Mesendoderm (in vitro differentiated cells): Measurements from ENCODE around the gene SERPINB12.

Experiments
- DNase-seq: peaks from one replicate; pipeline ENCODE4 v3.0.0; 2013
- H2AK5ac ChIP-seq: 2 replicates; pipeline ENCODE4 v1.6.1; 2013; ENCODE audit warnings: low read length, inconsistent platforms
- H2BK120ac ChIP-seq: 2 replicates; pipeline ENCODE4 v1.6.1; 2013; ENCODE audit warnings: low read depth, mild to moderate bottlenecking, low read length, moderate library complexity, mixed read lengths
- H2BK15ac ChIP-seq: replicated peaks from 2 replicates; pipeline ENCODE4 v1.6.1; 2013; ENCODE audit warnings: low read depth, mild to moderate bottlenecking, moderate library complexity
- H2BK5ac ChIP-seq: 2 replicates; pipeline ENCODE4 v1.6.1; 2013; ENCODE audit warnings: low read length, inconsistent platforms
- H3K18ac ChIP-seq: 2 replicates; pipeline ENCODE4 v1.6.1; 2013; ENCODE audit warnings: mild to moderate bottlenecking, low read length, mixed read lengths
- H3K23ac ChIP-seq: one replicate; pipeline ENCODE4 v1.6.1; 2013; ENCODE audit warnings: low read length
- H3K27ac ChIP-seq: 2 replicates; pipeline ENCODE4 v1.5.1; 2013; ENCODE audit warnings: low read depth, mild to moderate bottlenecking, inconsistent platforms, low read length, moderate library complexity
- H3K27me3 ChIP-seq: 2 replicates; pipeline ENCODE4 v1.6.1; 2013; ENCODE audit warnings: low read length, control low read depth, mild to moderate bottlenecking, inconsistent platforms; ENCODE audit not compliant: insufficient read depth, poor library complexity
- H3K36me3 ChIP-seq: 2 replicates; pipeline ENCODE4 v1.6.1; 2013; ENCODE audit warnings: low read length, inconsistent platforms; ENCODE audit not compliant: control insufficient read depth, insufficient read depth
- H3K4ac ChIP-seq: one replicate; pipeline ENCODE4 v1.6.1; 2013; ENCODE audit warnings: low read depth, mild to moderate bottlenecking, low read length, moderate library complexity
- H3K4me1 ChIP-seq: 2 replicates; pipeline ENCODE4 v1.6.1; 2013; ENCODE audit warnings: low read depth, low read length, inconsistent platforms; ENCODE audit not compliant: control insufficient read depth
- H3K4me2 ChIP-seq: 2 replicates; pipeline ENCODE4 v1.6.1; 2013; ENCODE audit warnings: low read length
- H3K4me3 ChIP-seq: 2 replicates; pipeline ENCODE4 v1.5.1; 2013; ENCODE audit warnings: mild to moderate bottlenecking, low read length
- H3K56ac ChIP-seq: one replicate; pipeline ENCODE4 v1.6.1; 2013; ENCODE audit warnings: low read length
- H3K79me1 ChIP-seq: 2 replicates; pipeline ENCODE4 v1.6.1; 2013; ENCODE audit warnings: low read length, inconsistent platforms
- H3K79me2 ChIP-seq: 2 replicates; pipeline ENCODE4 v1.6.1; 2013; ENCODE audit warnings: mild to moderate bottlenecking, low read length; ENCODE audit not compliant: control insufficient read depth, insufficient read depth
- H3K9ac ChIP-seq: 2 replicates; pipeline ENCODE4 v1.6.1; 2013; ENCODE audit warnings: low read length, inconsistent platforms
- H4K5ac ChIP-seq: one replicate; pipeline ENCODE4 v1.6.1; 2013; ENCODE audit warnings: low read length
- H4K8ac ChIP-seq: one replicate; pipeline ENCODE4 v1.6.1; 2013; ENCODE audit warnings: low read depth, mild to moderate bottlenecking, control low read depth, low read length, moderate library complexity
- WGBS: extraction: QIAGEN DNeasy Blood & Tissue Kit; methylation state at CpG from one replicate; pipeline ENCODE4 v1.1.7; 2013; ENCODE audit warnings: low lambda C conversion rate, missing lambda C conversion rate; ENCODE audit not compliant: insufficient coverage; ENCODE audit errors: extremely low coverage; 5-methylcytosine and 5-hydroxymethylcytosine counted together

SERPINB12 gene

DNA sequence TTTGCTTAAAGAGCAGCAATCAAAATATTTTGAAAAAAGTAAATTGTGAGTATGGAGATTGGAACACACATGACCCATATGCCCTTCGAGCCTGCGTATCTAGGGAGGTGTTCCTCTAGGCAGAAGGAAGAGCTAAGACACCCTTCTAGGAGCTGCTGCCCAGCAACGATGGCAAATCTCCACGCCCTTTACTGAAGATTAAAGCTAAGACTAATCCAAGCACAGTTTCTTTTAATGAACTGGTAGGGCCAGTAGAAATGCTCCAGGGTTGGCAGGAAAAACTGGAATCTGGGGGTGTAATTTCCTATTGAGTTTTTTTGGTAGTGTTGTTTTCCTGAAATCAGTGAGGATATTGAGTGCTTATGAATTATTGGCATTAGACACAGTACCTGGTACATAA lies 44.3 kb downstream of the SERPINB12 start:
- Histone ChIP-seq H2AK5ac (no peak overlapping the region), H3K79me2 (no peaks in the 10 kb centered on the region), H3K4me1 (no peaks in the 10 kb centered on the region), H3K9ac (no peak overlapping the region), H2BK120ac (no peak overlapping the region), H4K8ac (no peak overlapping the region), H3K4me2 (no peak overlapping the region), H3K56ac (no peak overlapping the region), H3K27ac (no peak overlapping the region), H4K5ac (no peak overlapping the region), H3K4ac (no peak overlapping the region), H3K79me1 (no peaks in the 10 kb centered on the region), H3K23ac (no peak overlapping the region), H3K4me3 (no peak overlapping the region), H2BK5ac (no peak overlapping the region), H2BK15ac (no peak overlapping the region), H3K18ac (no peak overlapping the region), H3K36me3 (no peaks in the 10 kb centered on the region), H3K27me3 (no peaks in the 10 kb centered on the region)
- no CpG with 5 or more reads among the region's 4 CpGs for WGBS
- no peak for DNase-seq

DNA sequence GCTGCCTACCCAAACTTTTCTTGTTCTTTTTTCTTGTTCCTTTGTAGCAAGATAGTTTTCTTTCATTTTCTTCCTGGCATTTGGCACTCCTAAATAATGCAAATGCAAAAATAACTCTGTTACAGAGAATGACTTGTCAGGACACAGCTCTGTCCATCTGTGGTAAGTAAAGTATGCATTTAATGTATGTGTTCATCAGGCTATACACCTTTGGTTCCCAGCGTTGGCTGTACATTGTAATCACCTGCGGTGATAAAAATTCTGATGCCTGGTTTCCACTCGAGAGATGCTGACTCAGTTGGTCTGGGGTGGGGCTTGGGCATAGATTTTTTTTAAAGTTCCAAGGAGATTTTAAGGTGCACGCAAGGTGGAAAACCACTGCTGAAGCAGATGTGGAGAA lies 44.8 kb downstream of the SERPINB12 start, which contains the start of gene SERPINB13:
SERPINB13 (plus strand) TSS at position 378 of the 400 bp plus-strand sequence. CDS start 1,325 bp downstream, outside the sequence.
- Histone ChIP-seq H2BK120ac (no peak within 1 kb of the TSS), H3K27ac (no peak within 1 kb of the TSS), H3K4me3 (no peak within 1 kb of the TSS), H4K5ac (no peak within 1 kb of the TSS), H3K23ac (no peak within 1 kb of the TSS), H3K79me1 (no peaks in the 10 kb centered on the region), H4K8ac (no peak within 1 kb of the TSS), H3K56ac (no peak within 1 kb of the TSS), H2AK5ac (no peak within 1 kb of the TSS), H3K79me2 (no peaks in the 10 kb centered on the region), H3K9ac (no peak within 1 kb of the TSS), H3K4me2 (no peak within 1 kb of the TSS), H2BK5ac (no peak within 1 kb of the TSS), H3K18ac (no peak within 1 kb of the TSS), H3K4ac (no peak within 1 kb of the TSS), H3K27me3 (no peaks in the 10 kb centered on the region), H3K36me3 (no peaks in the 10 kb centered on the region), H3K4me1 (no peaks in the 10 kb centered on the region), H2BK15ac (no peak within 1 kb of the TSS)
- DNase-seq, result no peak
- WGBS, result no CpG with 5 or more reads among the region's 4 CpGs

DNA sequence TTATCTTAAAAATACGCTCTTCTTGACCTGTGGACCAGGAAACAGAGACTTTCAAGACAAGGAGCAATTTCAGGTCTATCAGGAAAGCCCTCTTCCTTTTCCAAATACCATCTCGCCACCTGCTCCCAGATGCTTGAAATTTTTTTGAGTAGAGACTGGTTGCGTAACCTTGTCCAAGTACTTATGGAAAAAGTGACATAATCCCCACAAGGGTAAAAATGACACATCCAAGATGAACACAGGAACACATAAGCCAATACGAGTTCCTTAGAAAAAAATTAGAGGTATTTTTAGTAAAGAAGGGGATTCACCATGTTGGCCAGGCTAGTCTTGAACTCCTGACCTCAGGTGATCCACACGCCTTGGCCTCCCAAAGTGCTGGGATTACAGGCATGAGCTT lies 46.7 kb downstream of the SERPINB12 start:
- Histone ChIP-seq H3K4me2 (no peak overlapping the region), H2AK5ac (no peak overlapping the region), H3K36me3 (no peaks in the 10 kb centered on the region), H3K27ac (no peak overlapping the region), H3K4ac (no peak overlapping the region), H4K5ac (no peak overlapping the region), H3K79me2 (no peaks in the 10 kb centered on the region), H3K27me3 (no peaks in the 10 kb centered on the region), H4K8ac (no peak overlapping the region), H3K23ac (no peak overlapping the region), H3K18ac (no peak overlapping the region), H2BK15ac (no peak overlapping the region), H3K9ac (no peak overlapping the region), H3K56ac (no peak overlapping the region), H3K79me1 (no peaks in the 10 kb centered on the region), H3K4me1 (no peaks in the 10 kb centered on the region), H2BK120ac (no peak overlapping the region), H3K4me3 (no peak overlapping the region), H2BK5ac (no peak overlapping the region)
- no CpG with 5 or more reads among the region's 5 CpGs for WGBS
- DNase-seq, result no peak

DNA sequence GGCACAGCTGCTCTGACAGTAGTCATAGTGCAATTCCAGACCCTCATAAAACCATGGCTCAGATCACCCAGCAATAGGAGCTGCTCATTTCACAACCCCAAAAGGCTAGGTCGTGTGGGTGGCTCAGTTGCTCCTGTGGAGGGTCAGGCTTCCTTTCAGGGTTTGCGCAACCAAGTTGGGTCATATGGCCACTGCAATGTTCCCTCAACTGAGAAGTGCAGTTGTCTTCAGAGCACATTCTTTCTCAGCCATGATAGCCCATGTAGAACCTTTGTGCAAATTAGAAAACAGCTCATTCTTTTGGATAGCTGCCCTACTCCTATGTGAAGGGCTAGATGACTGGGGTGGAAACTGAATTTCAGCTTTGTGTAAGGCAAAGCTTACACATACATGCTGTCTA lies 48.2 kb downstream of the SERPINB12 start:
- Histone ChIP-seq H3K9ac (no peak overlapping the region), H3K4me1 (no peaks in the 10 kb centered on the region), H3K4me3 (no peak overlapping the region), H3K79me2 (no peaks in the 10 kb centered on the region), H3K27ac (no peak overlapping the region), H3K23ac (no peak overlapping the region), H3K18ac (no peak overlapping the region), H4K8ac (no peak overlapping the region), H3K56ac (no peak overlapping the region), H2BK15ac (no peak overlapping the region), H2AK5ac (no peak overlapping the region), H3K4me2 (no peak overlapping the region), H2BK5ac (no peak overlapping the region), H3K79me1 (no peaks in the 10 kb centered on the region), H4K5ac (no peak overlapping the region), H3K4ac (no peak overlapping the region), H2BK120ac (no peak overlapping the region), H3K36me3 (no peaks in the 10 kb centered on the region), H3K27me3 (no peaks in the 10 kb centered on the region)
- no CpG with 5 or more reads among the region's 2 CpGs for WGBS
- DNase-seq, result no peak

DNA sequence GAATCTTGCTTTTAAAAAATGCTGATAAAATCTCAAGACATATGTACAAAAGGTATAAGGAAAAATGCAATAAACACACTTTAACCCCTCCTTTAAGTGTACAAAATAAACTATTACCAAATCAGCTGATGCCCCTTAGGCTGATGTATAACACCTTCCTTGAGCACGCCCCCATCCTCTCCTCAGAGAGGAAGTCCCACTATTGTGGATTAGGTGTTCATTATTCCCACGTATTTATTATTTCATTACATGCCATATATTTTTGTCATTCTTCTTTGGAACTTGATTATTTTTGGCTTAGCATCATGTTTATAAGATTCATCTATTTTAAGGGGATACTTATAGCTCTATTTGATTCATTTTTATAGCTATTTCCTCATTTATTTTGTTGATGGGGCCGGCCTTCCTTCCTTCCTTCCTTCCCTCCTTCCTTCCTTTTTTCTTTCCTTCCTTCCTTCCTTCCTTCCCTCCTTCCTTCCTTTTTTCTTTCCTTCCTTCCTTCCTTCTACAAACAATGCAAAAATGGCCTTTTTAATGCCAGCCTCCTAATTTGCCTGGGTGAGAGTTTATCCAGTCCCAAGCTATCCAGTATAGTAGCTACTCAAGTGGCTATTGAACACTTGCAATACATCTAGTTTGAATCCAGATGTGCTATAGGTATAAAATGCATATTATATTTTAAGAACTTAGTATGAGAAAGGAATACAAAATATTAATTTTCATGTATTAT lies 49.0 kb downstream of the SERPINB12 start:
- Histone ChIP-seq H3K4me1 (no peaks in the 10 kb centered on the region), H3K18ac (no peak overlapping the region), H3K4me2 (no peak overlapping the region), H3K23ac (no peak overlapping the region), H3K56ac (no peak overlapping the region), H2BK15ac (no peak overlapping the region), H2BK5ac (no peak overlapping the region), H4K5ac (no peak overlapping the region), H3K27ac (no peak overlapping the region), H2BK120ac (no peak overlapping the region), H2AK5ac (no peak overlapping the region), H3K27me3 (no peaks in the 10 kb centered on the region), H3K36me3 (no peaks in the 10 kb centered on the region), H3K79me1 (no peaks in the 10 kb centered on the region), H3K9ac (no peak overlapping the region), H4K8ac (no peak overlapping the region), H3K4ac (no peak overlapping the region), H3K4me3 (no peak overlapping the region), H3K79me2 (no peaks in the 10 kb centered on the region)
- WGBS, result no CpG with 5 or more reads among the region's 3 CpGs
- DNase-seq, result no peak

DNA sequence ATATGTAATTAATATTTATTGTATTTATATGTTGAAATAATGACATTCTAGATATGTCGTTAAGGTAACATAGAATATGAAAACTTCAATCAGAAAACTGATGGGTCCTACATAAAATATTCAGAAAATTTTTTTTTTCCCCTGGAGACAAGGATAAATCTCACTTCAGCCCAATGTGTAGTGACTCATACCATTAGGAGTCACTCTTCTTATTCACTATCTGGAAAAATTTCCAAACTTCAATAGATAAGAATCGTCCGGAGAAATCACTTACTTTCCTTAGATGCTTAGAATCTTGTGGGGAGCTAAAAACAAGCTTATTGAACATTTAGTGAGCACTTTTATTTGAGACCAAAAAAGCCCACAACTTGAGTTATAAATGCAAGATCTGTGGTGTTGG lies 49.6 kb downstream of the SERPINB12 start:
- Histone ChIP-seq H2BK15ac (no peak overlapping the region), H3K56ac (no peak overlapping the region), H3K27ac (no peak overlapping the region), H3K23ac (no peak overlapping the region), H3K9ac (no peak overlapping the region), H3K18ac (no peak overlapping the region), H4K5ac (no peak overlapping the region), H2BK5ac (no peak overlapping the region), H3K4me3 (no peak overlapping the region), H2BK120ac (no peak overlapping the region), H3K27me3 (no peaks in the 10 kb centered on the region), H2AK5ac (no peak overlapping the region), H3K79me2 (no peaks in the 10 kb centered on the region), H3K4me2 (no peak overlapping the region), H3K36me3 (no peaks in the 10 kb centered on the region), H3K4me1 (no peaks in the 10 kb centered on the region), H4K8ac (no peak overlapping the region), H3K4ac (no peak overlapping the region), H3K79me1 (no peaks in the 10 kb centered on the region)
- no peak for DNase-seq
- WGBS, result 100% methylated on average over 1 of the region's 3 CpGs
